DND-41 (cell line): ENCODE results near the gene SPATA31E1.

Experiments
- CTCF ChIP-seq: IDR thresholded peaks from 2 replicates; pipeline ENCODE4 v1.5.1; 2012; ENCODE audit warnings: borderline replicate concordance, low read length, moderate library complexity, mild to moderate bottlenecking; ENCODE audit not compliant: poor library complexity, severe bottlenecking; ENCODE audit errors: extremely low read depth
- EZH2 ChIP-seq: IDR thresholded peaks from 3 replicates; pipeline ENCODE4 v1.6.1; 2012; ENCODE audit warnings: borderline replicate concordance, low read depth, mild to moderate bottlenecking, moderate library complexity, low read length, inconsistent platforms; ENCODE audit not compliant: severe bottlenecking

GRCh38 chr9:87859786-87860185 is 22.9 kb upstream of the SPATA31E1 start:
- TF ChIP-seq CTCF (no peak), EZH2 (no peak)
